Ishikawa (cell line): Measurements from ENCODE around the gene PREX1.

ENCODE experiments used
- FOXM1 ChIP-seq: IDR thresholded peaks from 2 replicates; pipeline ENCODE4 v1.6.1; 2012; ENCODE audit warnings: low read depth, borderline replicate concordance
- NFIC ChIP-seq: IDR thresholded peaks from 2 replicates; pipeline ENCODE4 v1.6.1; 2012
- RAD21 ChIP-seq: IDR thresholded peaks from 2 replicates; pipeline ENCODE4 v1.6.1; 2012; ENCODE audit warnings: low read depth
- TAF1 ChIP-seq: IDR thresholded peaks from 2 replicates; pipeline ENCODE4 v1.6.1; 2012; ENCODE audit warnings: low read depth, mild to moderate bottlenecking
- TEAD4 ChIP-seq: IDR thresholded peaks from 2 replicates; pipeline ENCODE4 v1.6.1; 2012
- USF1 ChIP-seq: IDR thresholded peaks from 2 replicates; pipeline ENCODE4 v1.6.1; 2012
- YY1 ChIP-seq: IDR thresholded peaks from 2 replicates; pipeline ENCODE4 v1.6.1; 2012; ENCODE audit warnings: low read depth

Gene PREX1

GRCh38 chr20:48578397-48579098 is 249.3 kb downstream of the PREX1 start:
- TF ChIP-seq RAD21 (peak; percentile 17; the same call in 1 of the 2 replicates), FOXM1 (no peak)

- no peak for TF ChIP-seq YY1
- TF ChIP-seq FOXM1 = no peak
- no peak for TF ChIP-seq NFIC
- TF ChIP-seq TAF1 = no peak
- TF ChIP-seq TEAD4 = no peak
Measured at GRCh38 chr20:48577557-48577956, 250.2 kb downstream of the PREX1 start.

- TF ChIP-seq TEAD4 (no peak), USF1 (peak; percentile 10; the same call in 1 of the 2 replicates)
Measured at GRCh38 chr20:48574383-48574782, 253.4 kb downstream of the PREX1 start.
